ENCODE data around the gene FN3KRP. TPM values are rescaled to one million over a fixed set of nuclear protein-coding genes. Genes with fewer than 3 reads are reported as not detected.

Gene FN3KRP
- total RNA-seq, 2 donors from 2014 or later, result 39.6 to 47.8 TPM

DNA sequence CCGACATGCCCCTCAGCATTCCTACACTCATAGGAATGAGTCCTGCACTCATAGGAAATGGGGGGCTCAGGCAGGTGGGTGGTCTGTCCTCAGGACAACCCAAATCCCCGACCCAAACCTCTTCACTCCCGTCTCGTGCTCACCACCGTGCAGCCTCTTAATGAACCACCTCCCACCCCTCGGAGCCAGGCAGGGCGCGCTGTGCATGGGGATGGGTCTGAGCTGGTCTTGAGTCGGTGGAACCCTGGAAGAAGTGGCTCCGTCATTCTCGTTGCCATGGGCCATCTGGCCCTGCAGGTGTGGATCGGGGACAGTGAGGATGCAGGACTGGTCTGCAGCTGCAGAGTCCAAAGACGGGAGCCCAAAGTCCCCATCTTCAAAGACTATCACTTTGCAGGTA lies 11.6 kb upstream of the FN3KRP start:
- Mint-ChIP-seq H3K36me3 (ENCODE audit: insufficient read depth in 2 of 2) (no peaks in the 10 kb centered on the region), H3K4me3 (no peak overlapping the region), H3K4me1 (ENCODE audit: low read depth) (peaks cover 8% of the 10 kb centered on the region), H3K9me3 (no peaks in the 10 kb centered on the region), H3K27ac (no peak overlapping the region), H3K27me3 (ENCODE audit: low read depth) (no peaks in the 10 kb centered on the region)
- DNase-seq (no peak), ATAC-seq (replicated peaks in 1 of 2) (no peak)

- Mint-ChIP-seq H3K27ac (no peak overlapping the region), H3K4me1 (ENCODE audit: low read depth) (peaks cover 8% of the 10 kb centered on the region), H3K27me3 (ENCODE audit: low read depth) (no peaks in the 10 kb centered on the region), H3K4me3 (no peak overlapping the region), H3K9me3 (no peaks in the 10 kb centered on the region), H3K36me3 (ENCODE audit: insufficient read depth in 2 of 2) (no peaks in the 10 kb centered on the region)
- DNase-seq (no peak), ATAC-seq (replicated peaks in 1 of 2) (no peak)
Observed at GRCh38 chr17:82705756-82706155, 10.8 kb upstream of the FN3KRP start.

GRCh38 chr17:82709024-82709675 lies 7.4 kb upstream of the FN3KRP start:
- DNase-seq (no peak), ATAC-seq (replicated peaks in 1 of 2) (no peak)
- H3K36me3 Mint-ChIP-seq (ENCODE audit: insufficient read depth in 2 of 2), result no peaks in the 10 kb centered on the region
- no peaks in the 10 kb centered on the region for H3K27me3 Mint-ChIP-seq (ENCODE audit: low read depth)
- H3K27ac Mint-ChIP-seq, result no peak overlapping the region
- no peaks in the 10 kb centered on the region for H3K9me3 Mint-ChIP-seq
- peaks cover 8% of the 10 kb centered on the region for H3K4me1 Mint-ChIP-seq (ENCODE audit: low read depth)
- H3K4me3 Mint-ChIP-seq, result no peak overlapping the region

DNA sequence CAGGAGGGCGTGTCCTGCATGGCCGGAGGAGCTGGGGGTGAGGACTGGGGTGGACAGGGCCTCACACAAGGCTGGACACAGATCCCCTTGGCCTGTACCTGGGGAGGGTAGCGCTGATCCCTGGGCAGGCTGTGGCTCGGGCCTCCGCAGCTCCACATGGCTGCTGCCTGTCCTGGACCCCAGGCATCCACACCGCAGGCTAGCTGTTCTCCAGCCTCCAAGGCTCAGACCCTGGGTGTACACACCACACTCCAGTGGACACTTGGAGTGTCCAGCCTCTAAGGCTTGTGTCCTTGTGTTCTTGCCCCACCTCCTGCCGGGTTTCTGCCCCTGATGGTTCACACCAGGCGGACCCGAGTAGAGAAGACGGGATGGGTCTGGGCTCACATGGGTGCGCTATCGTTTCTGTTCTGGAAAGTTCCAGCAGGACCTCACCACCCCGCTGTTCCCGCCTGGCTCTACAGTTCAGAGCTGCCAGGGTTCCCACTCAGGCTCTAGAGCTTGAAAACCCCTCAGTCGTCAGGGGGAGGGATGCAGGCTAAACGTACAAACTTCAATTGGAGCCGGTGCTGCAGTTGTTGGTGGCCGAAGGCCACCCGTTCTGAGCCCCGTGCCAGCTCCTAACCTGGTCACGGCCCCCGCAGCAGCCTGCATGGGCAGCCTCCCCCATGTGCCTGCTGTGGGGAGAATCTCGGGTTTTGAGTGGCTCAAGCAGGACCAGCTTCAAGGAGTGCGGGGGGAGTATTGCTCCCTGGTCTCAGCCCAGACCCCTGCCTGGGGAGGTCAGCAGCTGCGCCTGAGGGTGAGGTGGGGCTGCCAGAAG lies 6.6 kb upstream of the FN3KRP start:
- H3K36me3 Mint-ChIP-seq (ENCODE audit: insufficient read depth in 2 of 2), result no peaks in the 10 kb centered on the region
- H3K4me1 Mint-ChIP-seq (ENCODE audit: low read depth), result peaks cover 8% of the 10 kb centered on the region
- no peak overlapping the region for H3K27ac Mint-ChIP-seq
- ATAC-seq (replicated peaks in 1 of 2) (no peak), DNase-seq (no peak)
- no peaks in the 10 kb centered on the region for H3K9me3 Mint-ChIP-seq
- no peaks in the 10 kb centered on the region for H3K27me3 Mint-ChIP-seq (ENCODE audit: low read depth)
- no peak overlapping the region for H3K4me3 Mint-ChIP-seq

- no peaks in the 10 kb centered on the region for H3K9me3 Mint-ChIP-seq
- no peaks in the 10 kb centered on the region for H3K27me3 Mint-ChIP-seq (ENCODE audit: low read depth)
- H3K36me3 Mint-ChIP-seq (ENCODE audit: insufficient read depth in 2 of 2), result no peaks in the 10 kb centered on the region
- no peak overlapping the region for H3K27ac Mint-ChIP-seq
- H3K4me1 Mint-ChIP-seq (ENCODE audit: low read depth), result peaks cover 8% of the 10 kb centered on the region
- DNase-seq (no peak), ATAC-seq (replicated peaks in 1 of 2) (no peak)
- H3K4me3 Mint-ChIP-seq, result no peak overlapping the region
Observed at GRCh38 chr17:82710499-82711232, 5.8 kb upstream of the FN3KRP start.

DNA sequence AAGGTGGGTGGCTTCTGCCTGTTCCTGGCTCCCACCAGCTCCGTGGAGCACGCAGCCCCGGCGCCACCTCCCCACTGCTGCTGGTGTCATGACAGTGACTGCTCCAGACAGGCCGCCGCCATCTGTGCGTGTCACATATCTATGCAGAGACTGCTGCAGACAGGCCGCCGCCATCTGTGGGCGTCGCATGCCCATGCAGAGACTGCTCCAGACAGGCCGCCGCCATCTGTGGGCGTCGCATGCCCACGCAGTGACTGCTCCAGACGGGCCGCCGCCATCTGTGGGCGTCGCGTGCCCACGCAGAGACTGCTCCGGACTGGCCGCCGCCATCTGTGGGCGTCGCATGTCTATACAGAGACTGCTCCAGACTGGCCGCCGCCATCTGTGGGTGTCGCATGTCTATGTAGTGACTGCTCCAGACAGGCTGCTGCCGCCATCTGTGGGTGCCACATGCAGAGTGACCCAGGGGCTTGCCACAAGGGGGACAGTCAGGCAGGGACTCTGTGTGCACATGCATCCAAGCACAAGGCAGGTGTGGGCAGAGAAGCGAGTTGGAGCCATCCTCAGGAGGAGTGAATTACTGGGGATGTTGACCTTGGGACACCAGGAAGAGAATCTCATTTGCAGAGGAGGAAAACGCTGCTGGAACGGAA lies 3.3 kb upstream of the FN3KRP start:
- no peaks in the 10 kb centered on the region for H3K9me3 Mint-ChIP-seq
- peaks cover 2% of the 10 kb centered on the region in 2 donors for H3K36me3 Mint-ChIP-seq (ENCODE audit: insufficient read depth in 2 of 2)
- H3K4me1 Mint-ChIP-seq (ENCODE audit: low read depth), result peaks cover 13% of the 10 kb centered on the region
- no peaks in the 10 kb centered on the region for H3K27me3 Mint-ChIP-seq (ENCODE audit: low read depth)
- ATAC-seq (replicated peaks in 1 of 2) (no peak), DNase-seq (no peak)
- H3K27ac Mint-ChIP-seq, result no peak overlapping the region
- H3K4me3 Mint-ChIP-seq, result no peak overlapping the region

DNA sequence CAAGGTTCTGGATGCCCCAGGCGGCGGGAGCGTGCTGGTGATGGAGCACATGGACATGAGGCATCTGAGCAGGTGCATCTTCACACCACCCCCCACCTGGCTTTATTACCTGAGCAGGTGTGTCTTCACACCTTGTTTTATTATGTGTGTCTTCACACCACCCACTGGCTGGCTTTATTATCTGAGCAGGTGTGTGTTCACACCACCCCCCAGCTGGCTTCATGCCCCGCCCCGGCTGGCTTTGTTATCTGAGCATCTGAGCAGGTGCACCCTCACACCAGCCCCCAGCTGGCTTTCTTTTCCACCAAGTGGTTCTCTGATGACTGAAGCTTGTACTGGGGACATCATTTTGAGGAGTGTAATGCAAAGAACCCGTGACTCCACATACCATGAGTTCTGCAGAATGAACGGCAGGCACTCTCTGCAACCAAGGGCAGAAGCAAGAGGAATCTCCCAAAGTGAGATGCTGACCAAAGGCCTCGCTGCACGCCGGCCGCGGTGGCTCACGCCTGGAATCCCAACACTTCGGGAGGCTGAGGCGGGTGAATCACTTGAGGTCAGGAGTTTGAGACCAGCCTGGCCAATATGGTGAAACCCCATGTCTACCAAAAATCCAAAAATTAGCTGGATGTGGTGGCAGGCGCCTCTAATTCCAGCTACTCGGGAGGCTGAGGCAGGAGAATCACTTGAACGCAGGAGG lies 2.6 kb downstream of the FN3KRP start:
- Mint-ChIP-seq H3K36me3 (ENCODE audit: insufficient read depth in 2 of 2) (peaks cover 7 to 12% of the 10 kb centered on the region in 2 donors), H3K4me3 (no peak overlapping the region), H3K4me1 (ENCODE audit: low read depth) (peaks cover 12% of the 10 kb centered on the region), H3K27me3 (ENCODE audit: low read depth) (no peaks in the 10 kb centered on the region), H3K27ac (no peak overlapping the region), H3K9me3 (no peaks in the 10 kb centered on the region)
- DNase-seq, result no peak
- no peak for ATAC-seq (replicated peaks in 1 of 2)

GRCh38 chr17:82720204-82720603 lies 3.7 kb downstream of the FN3KRP start:
- peaks cover 12% of the 10 kb centered on the region for H3K4me1 Mint-ChIP-seq (ENCODE audit: low read depth)
- no peak overlapping the region for H3K4me3 Mint-ChIP-seq
- DNase-seq (no peak), ATAC-seq (replicated peaks in 1 of 2) (no peak)
- no peak overlapping the region for H3K27ac Mint-ChIP-seq
- peaks cover 7 to 12% of the 10 kb centered on the region in 2 donors for H3K36me3 Mint-ChIP-seq (ENCODE audit: insufficient read depth in 2 of 2)
- H3K9me3 Mint-ChIP-seq, result no peaks in the 10 kb centered on the region
- no peaks in the 10 kb centered on the region for H3K27me3 Mint-ChIP-seq (ENCODE audit: low read depth)

DNA sequence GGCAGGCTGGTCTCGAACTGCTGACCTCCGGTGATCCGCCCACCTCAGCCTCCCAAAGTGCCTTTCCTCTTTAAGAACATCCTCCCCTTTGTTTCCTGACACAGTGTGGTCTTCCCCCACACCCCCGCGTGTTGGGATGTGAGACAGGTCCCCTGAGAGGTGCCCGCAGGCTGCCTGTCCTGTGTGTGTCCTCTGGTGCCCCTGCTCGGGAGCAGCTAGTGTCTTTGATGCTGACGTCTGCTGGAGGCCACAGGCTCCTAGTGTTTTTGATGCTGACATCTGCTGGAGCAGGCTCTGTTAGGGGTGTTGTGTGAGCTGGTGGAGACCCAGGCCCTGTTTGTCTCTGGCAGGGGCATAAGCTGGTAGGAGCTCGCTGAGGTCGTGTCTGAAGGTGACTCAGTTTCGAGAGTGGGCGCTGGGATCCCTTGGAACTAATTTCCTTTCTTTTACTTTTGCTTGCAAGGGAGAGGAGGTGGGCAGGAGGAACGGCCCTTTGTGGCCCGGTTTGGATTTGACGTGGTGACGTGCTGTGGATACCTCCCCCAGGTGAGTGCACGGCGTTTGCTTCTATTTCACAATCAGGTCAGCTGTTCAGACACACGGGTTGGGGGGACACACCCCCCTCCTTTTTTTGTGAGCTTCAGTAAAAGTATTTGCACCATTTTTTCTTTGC lies 6.0 kb downstream of the FN3KRP start:
- H3K4me1 Mint-ChIP-seq (ENCODE audit: low read depth), result peaks cover 8% of the 10 kb centered on the region
- peaks cover 7 to 10% of the 10 kb centered on the region in 2 donors for H3K36me3 Mint-ChIP-seq (ENCODE audit: insufficient read depth in 2 of 2)
- H3K27ac Mint-ChIP-seq, result no peak overlapping the region
- no peaks in the 10 kb centered on the region for H3K9me3 Mint-ChIP-seq
- H3K4me3 Mint-ChIP-seq, result no peak overlapping the region
- DNase-seq (no peak), ATAC-seq (replicated peaks in 1 of 2) (no peak)
- H3K27me3 Mint-ChIP-seq (ENCODE audit: low read depth), result no peaks in the 10 kb centered on the region

DNA sequence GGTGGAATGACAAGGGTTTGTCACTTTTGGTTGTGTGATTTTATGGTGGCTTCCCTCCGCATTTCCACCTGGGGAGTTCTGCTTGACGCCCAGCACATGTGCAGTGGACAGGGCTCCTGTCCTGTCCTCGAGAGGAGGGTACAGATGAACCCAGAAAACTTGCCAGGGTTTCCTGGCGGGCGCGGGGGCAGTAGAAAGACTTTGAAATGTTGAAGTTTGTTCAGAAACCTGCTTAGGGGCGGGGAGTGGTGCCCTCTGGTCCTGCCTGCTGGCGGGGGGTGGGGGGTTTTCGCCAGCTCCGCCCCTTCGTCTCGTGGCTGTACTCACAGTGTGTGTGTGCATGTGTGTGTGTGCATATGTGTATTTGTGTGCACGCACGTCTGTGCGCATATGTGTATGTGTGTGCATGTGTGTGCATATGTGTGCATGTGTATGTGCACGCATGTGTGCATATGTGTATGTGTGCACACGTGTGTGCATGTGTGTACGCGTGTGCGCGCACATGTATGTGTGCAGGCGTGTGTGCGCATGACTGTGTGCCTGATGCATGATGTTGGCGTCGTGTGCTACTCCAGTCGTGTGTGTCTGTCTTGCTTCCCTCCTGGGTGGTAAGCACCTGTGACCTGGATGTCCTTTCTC lies 6.8 kb downstream of the FN3KRP start:
- DNase-seq, result no peak
- Mint-ChIP-seq H3K27ac (no peak overlapping the region), H3K4me3 (no peak overlapping the region), H3K36me3 (ENCODE audit: insufficient read depth in 2 of 2) (peaks cover 6 to 10% of the 10 kb centered on the region in 2 donors), H3K27me3 (ENCODE audit: low read depth) (no peaks in the 10 kb centered on the region), H3K9me3 (no peaks in the 10 kb centered on the region), H3K4me1 (ENCODE audit: low read depth) (peaks cover under 1% of the 10 kb centered on the region)
- no peak for ATAC-seq (replicated peaks in 1 of 2)

- Mint-ChIP-seq H3K4me3 (no peak overlapping the region), H3K27ac (no peak overlapping the region), H3K4me1 (ENCODE audit: low read depth) (no peaks in the 10 kb centered on the region), H3K36me3 (ENCODE audit: insufficient read depth in 2 of 2) (peaks cover 6 to 15% of the 10 kb centered on the region in 2 donors), H3K9me3 (no peaks in the 10 kb centered on the region), H3K27me3 (ENCODE audit: low read depth) (no peaks in the 10 kb centered on the region)
- no peak for DNase-seq
- no peak for ATAC-seq (replicated peaks in 1 of 2)
Observed at GRCh38 chr17:82726427-82726826, 9.9 kb downstream of the FN3KRP start.

All from activated T-cell treated with anti-CD3 and anti-CD28 coated beads, Interleukin-2, amount 50 U/mL, for 72 hours (primary cell).